Panc1 (cell line): Measurements from ENCODE around the gene CYBA. TPM values are rescaled to one million over a fixed set of nuclear protein-coding genes. Genes with fewer than 3 reads are reported as not detected.

Experiments used
- ATAC-seq: fragments of 200-7000 bp; cut with Tn5 transposase; 2 replicates; pipeline ENCODE4 v1.9.1; 2020; ENCODE audit warnings: mild to moderate bottlenecking, moderate library complexity
- BruUV-seq: library from RNA; stranded (reverse); fragments of 400-500 nt; replicated peaks from 2 replicates; lab custom pipeline; 2021; lab: Mats Ljungman, UMichigan
- CTCF ChIA-PET: fragments of 300-600 bp; sonication (Branson Sonifier 250); formaldehyde crosslinking; loops from one replicate; lab custom pipeline; 2022; ENCODE audit warnings: antibody characterized with exemption; lab: Charles Lee
- POLR2A ChIA-PET: fragments of 300-600 bp; sonication (Branson Sonifier 250); formaldehyde crosslinking; loops from one replicate; lab custom pipeline; 2022; ENCODE audit warnings: antibody characterized with exemption; lab: Charles Lee
- DNase-seq: peaks from one replicate; pipeline ENCODE4 v3.0.0-alpha.2; 2010; ENCODE audit warnings: low read depth, low spot score
- H3K27ac ChIP-seq: 2 replicates; pipeline ENCODE4 v1.5.1; 2011; ENCODE audit warnings: mild to moderate bottlenecking, low read length, inconsistent platforms
- H3K27me3 ChIP-seq: fragments of 200-500 bp; sonication (Bioruptor generic); 2 replicates; pipeline ENCODE4 v1.6.0; 2014; ENCODE audit warnings: low read length, inconsistent platforms; ENCODE audit not compliant: control insufficient read depth, insufficient read depth
- H3K36me3 ChIP-seq: fragments of 200-500 bp; sonication (Bioruptor generic); 2 replicates; pipeline ENCODE4 v1.5.1; 2014; ENCODE audit warnings: inconsistent platforms, mild to moderate bottlenecking, low read length, moderate library complexity; ENCODE audit not compliant: control insufficient read depth, insufficient read depth
- H3K4me1 ChIP-seq: 2 replicates; pipeline ENCODE4 v1.5.1; 2011; ENCODE audit warnings: inconsistent platforms, mild to moderate bottlenecking, low read length, moderate library complexity; ENCODE audit not compliant: control insufficient read depth, insufficient read depth
- H3K4me3 ChIP-seq, 2 experiments: 2 replicates each; pipeline ENCODE4 v1.5.1; 2011 to 2012; ENCODE audit warnings: low read depth in 2 of 2, low read length in 2 of 2, mild to moderate bottlenecking in 2 of 2, inconsistent platforms in 1 of 2, moderate library complexity in 1 of 2
- H3K9me3 ChIP-seq: fragments of 200-500 bp; sonication (Bioruptor generic); 2 replicates; pipeline ENCODE4 v1.5.1; 2014; ENCODE audit warnings: low read depth, mild to moderate bottlenecking, inconsistent platforms, low read length, moderate library complexity; ENCODE audit not compliant: control insufficient read depth, insufficient read depth
- CTCF ChIP-seq: fragments of 450-650 bp; IDR thresholded peaks from 2 replicates; pipeline ENCODE4 v1.5.1; 2017; ENCODE audit warnings: mild to moderate bottlenecking
- POLR2AphosphoS5 ChIP-seq: IDR thresholded peaks from 2 replicates; pipeline ENCODE4 v1.6.1; 2012; ENCODE audit warnings: mild to moderate bottlenecking, low read depth, low read length, moderate library complexity
- REST ChIP-seq, 2 experiments: IDR thresholded peaks; 2 replicates each; pipeline ENCODE4 v1.6.1; 2011 to 2012; ENCODE audit warnings: low read depth in 2 of 2, control low read depth in 1 of 2, low read length in 1 of 2, mild to moderate bottlenecking in 1 of 2, moderate library complexity in 1 of 2; ENCODE audit not compliant: insufficient read depth in 1 of 2
- SIN3A ChIP-seq: IDR thresholded peaks from 2 replicates; pipeline ENCODE4 v1.6.1; 2012; ENCODE audit warnings: low read depth, mild to moderate bottlenecking, low read length, moderate library complexity, borderline replicate concordance; ENCODE audit not compliant: insufficient read depth
- TCF7L2 ChIP-seq: IDR thresholded peaks from 2 replicates; pipeline ENCODE4 v1.6.1; 2011; ENCODE audit warnings: mild to moderate bottlenecking, low read depth, low read length, inconsistent platforms
- in situ Hi-C: cut with HindIII; loops from 2 replicates; pipeline ENCODE4 v1.10.0; 2016; ENCODE audit warnings: low sequenced_read_pairs, low pct_unique_long_range_greater_than_20kb
- intact Hi-C: fragments of 100-400 bp; cut with micrococcal nuclease; formaldehyde crosslinking; loops from one replicate; pipeline ENCODE4 v1.10.0; 2022; ENCODE audit not compliant: unreplicated experiment
- total RNA-seq: library from RNA; stranded (reverse); gene quantifications from one replicate; pipeline ENCODE4 v1.2.1, GENCODE V29; 2021; ENCODE audit not compliant: unreplicated experiment

The CYBA gene
- total RNA-seq, 1 experiment from 2014 or later = 233 TPM

GRCh38 chr16:88628512-88628974 is 22.3 kb downstream of the CYBA start:
- DNase-seq (no peak), ATAC-seq (peak; percentile 69)
- no peak overlapping the region for H3K27ac ChIP-seq
- TF ChIP-seq CTCF (peak; percentile 74), SIN3A (no peak)
- intact Hi-C loops = no loop called here
- ChIA-PET POLR2A (no interaction called here), CTCF (no interaction called here)
- no peaks in the 10 kb centered on the region for H3K4me1 ChIP-seq
- H3K9me3 ChIP-seq = no peaks in the 10 kb centered on the region
- H3K36me3 ChIP-seq = no peaks in the 10 kb centered on the region
- no TSS peak for BruUV-seq
- H3K4me3 ChIP-seq = no peak overlapping the region
- no peaks in the 10 kb centered on the region for H3K27me3 ChIP-seq
- in situ Hi-C loops = no loop called here

GRCh38 chr16:88627531-88628411 is 23.1 kb downstream of the CYBA start:
- ChIA-PET POLR2A (no interaction called here), CTCF (no interaction called here)
- ATAC-seq = no peak
- Histone ChIP-seq H3K27me3 (no peaks in the 10 kb centered on the region), H3K4me1 (no peaks in the 10 kb centered on the region), H3K9me3 (no peaks in the 10 kb centered on the region), H3K36me3 (no peaks in the 10 kb centered on the region), H3K27ac (no peak overlapping the region), H3K4me3 (no peak overlapping the region)
- no TSS peak for BruUV-seq
- no peak for TF ChIP-seq SIN3A
- no peak for TF ChIP-seq POLR2AphosphoS5
- TF ChIP-seq TCF7L2 = no peak
- TF ChIP-seq REST (IDR thresholded peaks at IDR 0.05; ENCODE audit: insufficient read depth in 1 of 2, low read depth in 2 of 2, low read length in 1 of 2) = no peak
- no peak for TF ChIP-seq CTCF
- DNase-seq = no peak
- intact Hi-C loops = no loop called here
- in situ Hi-C loops = no loop called here
